ENCODE data around the gene DYNC2I2.
"Not testable (repeated sequence)": the region's sequence is repeated elsewhere in the genome, so short reads cannot be mapped to it uniquely, and the experiment has no call there.

DYNC2I2 gene

DNA sequence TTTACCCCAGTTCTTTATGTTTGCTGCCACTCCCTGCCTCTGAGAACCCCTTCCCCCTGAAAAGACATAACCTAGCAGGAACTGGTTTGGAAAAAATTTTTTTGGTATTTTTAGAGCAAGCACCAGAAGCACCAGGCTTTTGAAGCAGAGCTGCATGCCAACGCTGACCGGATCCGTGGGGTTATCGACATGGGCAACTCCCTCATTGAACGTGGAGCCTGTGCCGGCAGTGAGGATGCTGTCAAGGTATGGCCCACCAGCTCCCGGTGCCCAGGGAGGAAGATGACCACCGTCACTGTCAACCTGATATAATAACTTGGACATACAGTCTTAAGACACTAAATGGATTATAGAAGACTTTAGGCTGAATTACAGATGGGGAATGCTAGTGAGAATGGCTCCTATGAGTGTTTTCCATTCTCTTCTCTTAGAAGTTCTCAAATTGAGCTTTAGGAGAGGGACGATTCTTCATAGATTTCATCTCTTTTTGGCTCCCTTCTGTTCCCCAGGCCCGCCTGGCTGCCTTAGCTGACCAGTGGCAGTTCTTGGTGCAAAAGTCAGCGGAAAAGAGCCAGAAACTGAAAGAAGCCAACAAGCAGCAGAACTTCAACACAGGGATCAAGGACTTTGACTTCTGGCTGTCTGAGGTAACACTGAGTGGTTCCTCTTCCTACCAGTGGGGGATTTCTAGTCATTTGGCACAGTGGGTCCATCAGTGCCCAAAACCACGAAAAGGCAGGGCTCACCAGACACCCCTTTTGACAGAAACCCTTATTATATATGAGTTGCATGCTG lies 44.9 kb downstream of the DYNC2I2 start:
- DNase-seq: no peak

GRCh38 chr9:128610897-128611296 lies 45.8 kb downstream of the DYNC2I2 start:
- DNase-seq: no peak

DNA sequence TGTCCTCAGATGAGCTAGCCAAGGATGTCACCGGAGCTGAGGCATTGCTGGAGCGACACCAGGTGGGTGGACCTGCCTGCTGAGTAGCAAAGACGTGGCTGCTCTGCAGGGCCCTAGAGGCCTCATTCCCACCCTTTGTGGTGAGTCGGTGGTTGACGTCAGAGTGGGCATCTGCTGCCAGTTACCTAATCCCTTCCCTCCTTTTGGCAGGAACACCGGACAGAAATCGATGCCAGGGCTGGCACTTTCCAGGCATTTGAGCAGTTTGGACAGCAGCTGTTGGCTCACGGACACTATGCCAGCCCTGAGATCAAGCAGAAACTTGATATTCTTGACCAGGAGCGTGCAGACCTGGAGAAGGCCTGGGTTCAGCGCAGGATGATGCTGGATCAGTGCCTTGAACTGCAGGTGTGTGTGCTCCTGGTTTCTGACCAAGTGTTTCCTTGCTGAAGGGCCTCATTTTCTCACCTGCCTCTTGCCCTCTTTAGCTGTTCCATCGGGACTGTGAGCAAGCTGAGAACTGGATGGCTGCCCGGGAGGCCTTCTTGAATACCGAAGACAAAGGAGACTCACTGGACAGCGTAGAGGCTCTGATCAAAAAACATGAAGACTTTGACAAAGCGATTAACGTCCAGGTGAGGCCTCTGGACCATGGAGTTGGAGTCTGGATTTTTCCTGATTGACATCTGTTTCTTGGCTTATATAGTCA lies 48.9 kb downstream of the DYNC2I2 start:
- DNase-seq: no peak

- no peak for DNase-seq
Measured at GRCh38 chr9:128603697-128604096, 53.0 kb downstream of the DYNC2I2 start.

GRCh38 chr9:128600099-128600498 lies 56.5 kb downstream of the DYNC2I2 start:
- no peak for DNase-seq

DNA sequence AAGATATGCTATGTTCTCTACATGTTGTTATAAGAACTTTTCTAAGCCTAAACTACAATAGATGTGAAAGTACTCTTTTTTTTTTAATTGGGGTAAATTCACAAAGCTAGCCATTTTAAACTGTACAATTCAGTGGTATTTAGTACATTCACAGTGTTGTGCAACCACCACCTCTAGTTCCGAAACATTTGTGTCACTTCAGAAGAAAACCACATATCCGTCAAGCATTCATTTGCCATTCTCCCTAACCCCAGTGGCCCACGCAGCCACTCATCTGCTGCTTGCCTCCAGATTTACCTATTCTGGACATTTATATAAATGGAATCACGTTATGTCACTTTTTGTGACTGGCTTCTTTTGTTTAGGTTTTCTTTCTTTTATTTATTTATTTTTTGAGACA lies 61.2 kb downstream of the DYNC2I2 start:
- no peak for DNase-seq

DNA sequence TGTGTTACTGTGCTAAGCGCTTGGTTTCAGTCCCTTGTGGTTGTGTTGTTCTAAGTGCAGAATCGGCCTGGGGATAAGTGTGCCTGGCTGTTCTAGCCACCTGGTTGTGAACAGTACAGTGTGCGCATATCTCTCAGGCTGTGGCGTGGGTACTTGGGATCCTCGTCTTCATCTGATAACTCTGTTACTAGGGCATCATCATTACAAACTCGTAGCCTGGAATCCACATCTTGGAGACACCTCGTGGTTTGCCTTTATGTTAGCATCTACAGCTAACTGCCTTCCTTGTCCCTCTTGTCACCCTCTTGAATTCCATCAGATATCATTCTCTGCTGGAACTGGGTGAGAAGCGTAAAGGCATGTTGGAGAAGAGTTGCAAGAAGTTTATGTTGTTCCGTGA lies 62.8 kb downstream of the DYNC2I2 start:
- DNase-seq: no peak

DNA sequence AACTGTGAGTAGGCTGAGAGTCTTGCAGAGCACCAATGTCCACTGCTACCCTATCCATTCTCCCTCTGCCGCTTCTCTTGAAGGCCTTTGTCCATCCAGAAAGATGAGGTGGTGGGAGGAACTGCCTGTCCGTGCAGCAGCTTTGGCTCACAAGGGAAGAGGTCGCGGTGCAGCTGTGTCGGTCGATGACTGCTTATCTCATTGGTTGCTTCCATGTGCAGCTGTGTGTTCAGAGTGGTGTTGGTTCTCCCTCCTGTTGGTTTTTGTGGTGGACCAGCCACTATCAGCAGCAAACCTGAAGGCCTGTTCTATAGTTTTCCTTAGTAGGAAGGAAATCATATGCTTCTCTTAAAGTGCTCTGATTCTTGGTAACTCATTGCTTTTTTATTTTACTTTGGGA lies 63.6 kb downstream of the DYNC2I2 start:
- DNase-seq: no peak

- DNase-seq: no peak
Measured at GRCh38 chr9:128588581-128589233, 67.9 kb downstream of the DYNC2I2 start.

DNA sequence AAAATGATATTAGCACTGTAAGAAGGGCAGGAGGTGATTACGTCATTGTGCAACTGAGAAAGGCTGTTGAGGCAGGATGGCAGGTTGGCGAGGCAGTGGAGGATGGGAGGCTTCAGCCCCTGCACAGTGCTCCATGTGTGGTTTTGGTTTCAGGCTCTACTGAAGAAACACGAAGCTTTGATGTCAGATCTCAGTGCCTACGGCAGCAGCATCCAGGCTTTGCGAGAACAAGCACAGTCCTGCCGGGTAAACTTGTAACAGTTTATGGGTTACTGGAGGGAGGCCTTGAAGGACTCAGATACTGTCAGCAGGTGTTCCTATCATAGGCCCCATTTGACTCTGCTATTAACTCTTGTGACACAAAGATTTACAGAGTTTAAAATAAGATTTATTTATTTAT lies 69.2 kb downstream of the DYNC2I2 start:
- DNase-seq: no peak

DNA sequence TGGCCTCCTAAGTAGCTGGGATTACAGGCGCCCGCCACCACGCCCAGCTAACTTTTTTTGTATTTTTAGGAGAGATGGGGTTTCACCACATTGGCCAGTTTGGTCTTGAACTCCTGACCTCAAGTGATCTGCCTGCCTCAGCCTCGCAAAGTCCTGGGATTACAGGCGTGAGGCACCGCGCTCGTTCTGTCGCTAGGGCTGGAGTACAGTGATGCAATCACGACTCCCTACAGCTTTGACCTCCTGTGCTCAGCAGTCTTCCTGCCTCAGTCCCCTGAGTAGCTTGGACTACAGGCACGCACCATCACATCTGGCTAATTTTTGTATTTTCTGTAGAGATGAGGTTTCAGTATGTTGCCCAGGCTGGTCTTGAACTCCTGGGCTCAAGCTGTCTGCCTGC lies 69.7 kb downstream of the DYNC2I2 start:
- not testable (repeated sequence) for DNase-seq

DNA sequence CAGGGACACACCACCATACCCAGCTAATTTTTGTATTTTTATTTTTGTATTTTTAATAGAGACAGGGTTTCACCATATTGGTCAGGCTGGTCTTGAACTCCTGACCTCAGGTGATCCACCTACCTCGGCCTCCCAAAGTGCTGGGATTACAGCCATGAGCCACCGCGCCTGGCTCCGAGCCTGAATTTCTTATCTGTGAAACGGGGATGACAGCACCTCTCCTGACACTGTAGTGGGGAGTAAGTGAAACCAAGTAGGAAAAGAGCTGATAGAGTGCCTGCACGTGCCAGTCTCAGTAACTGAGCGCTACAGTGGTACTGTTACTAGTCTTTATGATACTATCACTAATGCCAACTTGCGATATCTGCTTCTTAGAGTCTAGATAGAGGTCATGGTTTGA lies 71.5 kb downstream of the DYNC2I2 start:
- DNase-seq: not testable (repeated sequence)

All from activated gamma-delta T cell treated with Interleukin-2 at 50 U/mL for 16 hours (primary cell).